ENCODE measurements around the gene PLAC8.
"Not testable (repeated sequence)": the region's sequence is repeated elsewhere in the genome, so short reads cannot be mapped to it uniquely, and the experiment has no call there.

PLAC8 gene

GRCh38 chr4:83074086-83074704 lies 40.3 kb downstream of the PLAC8 start:
- DNase-seq (ENCODE audit: low read depth in 1 of 2, low spot score in 1 of 2), result peak in 1 of 2 donors; percentile 20

GRCh38 chr4:83071116-83071515 lies 43.4 kb downstream of the PLAC8 start:
- DNase-seq (ENCODE audit: low read depth in 1 of 2, low spot score in 1 of 2), result no peak

- no peak for DNase-seq (ENCODE audit: low read depth in 1 of 2, low spot score in 1 of 2)
Measured at GRCh38 chr4:83067058-83067639, 47.4 kb downstream of the PLAC8 start.

GRCh38 chr4:83065266-83065665 lies 49.3 kb downstream of the PLAC8 start:
- DNase-seq (ENCODE audit: low read depth in 1 of 2, low spot score in 1 of 2), result no peak

GRCh38 chr4:83062739-83063138 lies 51.8 kb downstream of the PLAC8 start:
- no peak for DNase-seq (ENCODE audit: low read depth in 1 of 2, low spot score in 1 of 2)

- DNase-seq (ENCODE audit: low read depth in 1 of 2, low spot score in 1 of 2), result no peak
Measured at GRCh38 chr4:83054928-83055327, 59.6 kb downstream of the PLAC8 start.

GRCh38 chr4:83048781-83049180 lies 65.7 kb downstream of the PLAC8 start:
- DNase-seq (ENCODE audit: low read depth in 1 of 2, low spot score in 1 of 2), result not testable (repeated sequence)

- no peak for DNase-seq (ENCODE audit: low read depth in 1 of 2, low spot score in 1 of 2)
Measured at GRCh38 chr4:83046693-83047473, 67.6 kb downstream of the PLAC8 start.

GRCh38 chr4:83043801-83044407 lies 70.6 kb downstream of the PLAC8 start:
- DNase-seq (ENCODE audit: low read depth in 1 of 2, low spot score in 1 of 2), result no peak

- DNase-seq (ENCODE audit: low read depth in 1 of 2, low spot score in 1 of 2), result not testable (repeated sequence)
Measured at GRCh38 chr4:83043157-83043556, 71.4 kb downstream of the PLAC8 start.

GRCh38 chr4:83040269-83040668 lies 74.3 kb downstream of the PLAC8 start:
- no peak for DNase-seq (ENCODE audit: low read depth in 1 of 2, low spot score in 1 of 2)
